HepG2 (cell line): ENCODE data around the gene LDLRAP1. TPM values are rescaled to one million over a fixed set of nuclear protein-coding genes. Genes with fewer than 3 reads are reported as not detected.

Experiments
- ATAC-seq: fragments of 200-7000 bp; cut with Tn5 transposase; 3 replicates; pipeline ENCODE4 v1.9.1; 2020; ENCODE audit warnings: mild to moderate bottlenecking, moderate library complexity
- BruUV-seq: library from RNA; stranded (reverse); fragments of 400-500 nt; replicated peaks from 2 replicates; lab custom pipeline; 2021; lab: Mats Ljungman, UMichigan
- CTCF ChIA-PET: fragments of 300-600 bp; formaldehyde crosslinking; extraction: SDS; loops from one replicate; lab custom pipeline; 2021; ENCODE audit warnings: low total read pairs, inconsistent platforms, low intra/inter-chr PET ratio; lab: Yijun Ruan, JAX
- POLR2A ChIA-PET: fragments of 350-600 bp; sonication (Branson Sonifier 250); formaldehyde crosslinking; loops from one replicate; lab custom pipeline; 2020; ENCODE audit warnings: antibody characterized with exemption, inconsistent platforms; lab: Yijun Ruan, JAX
- DNase-seq: peaks from one replicate; pipeline ENCODE4 v3.0.0-alpha.2; 2015; ENCODE audit warnings: low spot score
- FAIRE-seq: peaks from 3 replicates; lab custom pipeline; 2011; peaks lifted over from hg19 to GRCh38; lab: Jason Lieb, UNC
- H2AFZ ChIP-seq: one replicate; pipeline ENCODE4 v1.6.1; 2011; ENCODE audit warnings: low read length, inconsistent platforms
- H3K27ac ChIP-seq: fragments of 300-600 bp; 3 replicates; pipeline ENCODE4 v1.8.0; 2011; ENCODE audit warnings: mixed run types, mild to moderate bottlenecking, mixed read lengths, low read length, inconsistent platforms; ENCODE audit not compliant: insufficient read depth; ENCODE audit errors: extremely low read length
- H3K27me3 ChIP-seq, 2 experiments: fragments of 200-600 bp in 1 of 2; 2 replicates in 1 of 2; 3 replicates in 1 of 2; pipeline versions ENCODE4 v1.6.0 to v1.8.0; 2011; ENCODE audit warnings: low read length in 2 of 2, mild to moderate bottlenecking in 2 of 2, moderate library complexity in 2 of 2, inconsistent platforms in 1 of 2; ENCODE audit not compliant: insufficient read depth in 2 of 2, control insufficient read depth in 1 of 2
- H3K36me3 ChIP-seq, 2 experiments: fragments of 200-600 bp in 1 of 2; replicated peaks in 1 of 2; 2 replicates in 1 of 2; 3 replicates in 1 of 2; pipeline versions ENCODE4 v1.5.1 to v1.8.0; 2011; ENCODE audit warnings: low read length in 2 of 2, inconsistent platforms in 1 of 2; ENCODE audit not compliant: insufficient read depth in 2 of 2, control insufficient read depth in 1 of 2
- H3K4me1 ChIP-seq: 2 replicates; pipeline ENCODE4 v1.5.1; 2012; ENCODE audit warnings: low read length, inconsistent platforms; ENCODE audit not compliant: insufficient read depth
- H3K4me2 ChIP-seq: 2 replicates; pipeline ENCODE4 v1.6.0; 2011; ENCODE audit warnings: low read depth, low read length, inconsistent platforms
- H3K4me3 ChIP-seq, 3 experiments: fragments of 200-600 bp in 1 of 3; sonication (generic), shearing (Covaris generic) in 1 of 3; replicated peaks in 1 of 3; 2 replicates each; pipeline ENCODE4 v1.5.1; 2011 to 2016; ENCODE audit warnings: low read length in 3 of 3, inconsistent platforms in 2 of 3, low read depth in 2 of 3, mild to moderate bottlenecking in 2 of 3, control low read depth in 1 of 3, mixed read lengths in 1 of 3; ENCODE audit not compliant: insufficient read depth in 1 of 3
- H3K79me2 ChIP-seq: one replicate; pipeline ENCODE4 v1.6.1; 2011; ENCODE audit warnings: low read length, inconsistent platforms; ENCODE audit not compliant: insufficient read depth
- H3K9ac ChIP-seq: 2 replicates; pipeline ENCODE4 v1.6.0; 2011; ENCODE audit warnings: mild to moderate bottlenecking, low read depth, low read length, inconsistent platforms; ENCODE audit not compliant: insufficient read depth
- H3K9me3 ChIP-seq: 2 replicates; pipeline ENCODE4 v1.5.1; 2012; ENCODE audit warnings: mild to moderate bottlenecking, low read length
- H4K20me1 ChIP-seq: 2 replicates; pipeline ENCODE4 v1.6.0; 2011; ENCODE audit warnings: inconsistent platforms, mild to moderate bottlenecking, low read length, moderate library complexity; ENCODE audit not compliant: insufficient read depth
- ATAD3A ChIP-seq: sonication (generic); formaldehyde crosslinking; IDR thresholded peaks from 2 replicates; pipeline ENCODE4 v1.4.0; 2020; ENCODE audit warnings: missing genetic modification reagents
- BRD4 ChIP-seq: sonication (generic); formaldehyde crosslinking; IDR thresholded peaks from 2 replicates; pipeline ENCODE4 v1.4.0; 2020; ENCODE audit warnings: missing genetic modification reagents
- GABPA ChIP-seq, 2 experiments: IDR thresholded peaks; 2 replicates each; pipeline ENCODE4 v1.6.1; 2011 to 2016; ENCODE audit warnings: low read depth in 2 of 2, low read length in 1 of 2, missing biosample characterization in 1 of 2, missing genetic modification characterization in 1 of 2
- HOXA7 ChIP-seq: sonication (generic); formaldehyde crosslinking; IDR thresholded peaks from 2 replicates; pipeline ENCODE4 v1.8.1; 2022; ENCODE audit warnings: mild to moderate bottlenecking, missing genetic modification reagents, moderate library complexity
- NAIF1 ChIP-seq: sonication (generic); formaldehyde crosslinking; IDR thresholded peaks from 2 replicates; pipeline ENCODE4 v1.5.0; 2020; ENCODE audit warnings: mild to moderate bottlenecking, missing genetic modification reagents, borderline replicate concordance
- NR2F6 ChIP-seq, 2 experiments: IDR thresholded peaks; 2 replicates each; pipeline ENCODE4 v1.6.1; 2016; ENCODE audit warnings: antibody characterized with exemption in 1 of 2, mild to moderate bottlenecking in 1 of 2
- PAXIP1 ChIP-seq: sonication (generic); formaldehyde crosslinking; conservative IDR thresholded peaks from 2 replicates; pipeline ENCODE4 v1.4.0; 2020; ENCODE audit warnings: mild to moderate bottlenecking, missing genetic modification reagents, moderate library complexity
- SRSF4 ChIP-seq: fragments of 200-400 bp; formaldehyde crosslinking; IDR thresholded peaks from one replicate; pipeline ENCODE4 v1.6.1; 2018; ENCODE audit warnings: mild to moderate bottlenecking, low read depth, low read length, moderate library complexity; ENCODE audit not compliant: poor library complexity, severe bottlenecking
- THAP11 ChIP-seq: IDR thresholded peaks from 2 replicates; pipeline ENCODE4 v1.6.1; 2016; ENCODE audit warnings: missing biosample characterization, missing genetic modification reagents
- ZNF12 ChIP-seq: sonication (generic); formaldehyde crosslinking; IDR thresholded peaks from 2 replicates; pipeline ENCODE4 v1.5.0; 2020; ENCODE audit warnings: missing genetic modification reagents
- ZNF121 ChIP-seq: sonication (generic); formaldehyde crosslinking; IDR thresholded peaks from 2 replicates; pipeline ENCODE4 v1.5.0; 2020; ENCODE audit warnings: mild to moderate bottlenecking, missing genetic modification reagents
- ZNF772 ChIP-seq: sonication (generic); formaldehyde crosslinking; IDR thresholded peaks from 2 replicates; pipeline ENCODE4 v1.5.0; 2020; ENCODE audit warnings: mild to moderate bottlenecking, missing genetic modification reagents
- WGBS: methylation state at CpG from one replicate; pipeline ENCODE4 v1.1.6; 2017; ENCODE audit warnings: low lambda C conversion rate; 5-methylcytosine and 5-hydroxymethylcytosine counted together
- in situ Hi-C: cut with HindIII; loops from 2 replicates; pipeline ENCODE4 v1.10.0; 2017; ENCODE audit warnings: low pct_unique_long_range_greater_than_20kb; ENCODE audit not compliant: extremely low pct_ligation_motif_present
- intact Hi-C: fragments of 100-400 bp; cut with micrococcal nuclease; formaldehyde crosslinking; loops from one replicate; pipeline ENCODE4 v1.10.0; 2022; ENCODE audit not compliant: unreplicated experiment
- polyA plus RNA-seq, 8 experiments: library from polyadenylated mRNA; depleted of rRNA in 3 of 8; stranded (reverse) in 7 of 8; unstranded in 1 of 8; fragments of >200 nt; fragmentation: Illumina TruSeq in 4 of 8; extraction: Trizol in 4 of 8; gene quantifications; 2 replicates each; pipeline versions ENCODE4 v1.2.1 to v1.2.3, GENCODE V29; 2011 to 2016; ENCODE audit warnings: low read depth in 4 of 8, missing spikeins in 1 of 8, mixed read lengths in 1 of 8; ENCODE audit not compliant: insufficient read depth in 1 of 8
- total RNA-seq, 5 experiments: library from RNA; depleted of rRNA; stranded (reverse); fragments of >200 nt; fragmentation: Illumina TruSeq; extraction: Trizol; gene quantifications; 2 replicates each; pipeline ENCODE4 v1.2.3, GENCODE V29; 2016; ENCODE audit warnings: low read depth in 1 of 5
- TF ChIP-seq, protein P1 (sequence below): sonication (generic); formaldehyde crosslinking; IDR thresholded peaks from 2 replicates; pipeline ENCODE4 v1.4.0; 2020; ENCODE audit warnings: mild to moderate bottlenecking, missing genetic modification reagents
- TF ChIP-seq, protein P2 (sequence below): IDR thresholded peaks from 2 replicates; pipeline ENCODE4 v1.6.1; 2018; ENCODE audit warnings: missing genetic modification reagents
- TF ChIP-seq, protein P3 (sequence below): sonication (generic); formaldehyde crosslinking; IDR thresholded peaks from 2 replicates; pipeline ENCODE4 v1.4.0; 2020; ENCODE audit warnings: mild to moderate bottlenecking, low read depth, missing genetic modification reagents

Gene LDLRAP1
- total and polyA plus RNA-seq, 2 of the 13 experiments (the other 11 are each of a cell fraction or from before 2014, with no cell fraction given), result 7.2 to 12.1 TPM

- BruUV-seq, result no TSS peak
- TF ChIP-seq HOXA7 (CRISPR knock-in tag), result no peak
- TF ChIP-seq, protein P1, sequence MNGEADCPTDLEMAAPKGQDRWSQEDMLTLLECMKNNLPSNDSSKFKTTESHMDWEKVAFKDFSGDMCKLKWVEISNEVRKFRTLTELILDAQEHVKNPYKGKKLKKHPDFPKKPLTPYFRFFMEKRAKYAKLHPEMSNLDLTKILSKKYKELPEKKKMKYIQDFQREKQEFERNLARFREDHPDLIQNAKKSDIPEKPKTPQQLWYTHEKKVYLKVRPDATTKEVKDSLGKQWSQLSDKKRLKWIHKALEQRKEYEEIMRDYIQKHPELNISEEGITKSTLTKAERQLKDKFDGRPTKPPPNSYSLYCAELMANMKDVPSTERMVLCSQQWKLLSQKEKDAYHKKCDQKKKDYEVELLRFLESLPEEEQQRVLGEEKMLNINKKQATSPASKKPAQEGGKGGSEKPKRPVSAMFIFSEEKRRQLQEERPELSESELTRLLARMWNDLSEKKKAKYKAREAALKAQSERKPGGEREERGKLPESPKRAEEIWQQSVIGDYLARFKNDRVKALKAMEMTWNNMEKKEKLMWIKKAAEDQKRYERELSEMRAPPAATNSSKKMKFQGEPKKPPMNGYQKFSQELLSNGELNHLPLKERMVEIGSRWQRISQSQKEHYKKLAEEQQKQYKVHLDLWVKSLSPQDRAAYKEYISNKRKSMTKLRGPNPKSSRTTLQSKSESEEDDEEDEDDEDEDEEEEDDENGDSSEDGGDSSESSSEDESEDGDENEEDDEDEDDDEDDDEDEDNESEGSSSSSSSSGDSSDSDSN (CRISPR knock-in tag), result no peak
- TF ChIP-seq ZNF121, result no peak
- TF ChIP-seq THAP11 (CRISPR knock-in tag), result no peak
- TF ChIP-seq GABPA (IDR thresholded peaks at IDR 0.05; ENCODE audit: low read depth, low read length), result no peak
- no peak for TF ChIP-seq GABPA (CRISPR knock-in tag; IDR thresholded peaks at IDR 0.05; ENCODE audit: low read depth)
- TF ChIP-seq ZNF772, result no peak
- TF ChIP-seq ATAD3A (CRISPR knock-in tag), result no peak
- TF ChIP-seq ZNF12 (CRISPR knock-in tag), result no peak
- TF ChIP-seq NAIF1 (CRISPR knock-in tag), result no peak
- TF ChIP-seq, protein P2, sequence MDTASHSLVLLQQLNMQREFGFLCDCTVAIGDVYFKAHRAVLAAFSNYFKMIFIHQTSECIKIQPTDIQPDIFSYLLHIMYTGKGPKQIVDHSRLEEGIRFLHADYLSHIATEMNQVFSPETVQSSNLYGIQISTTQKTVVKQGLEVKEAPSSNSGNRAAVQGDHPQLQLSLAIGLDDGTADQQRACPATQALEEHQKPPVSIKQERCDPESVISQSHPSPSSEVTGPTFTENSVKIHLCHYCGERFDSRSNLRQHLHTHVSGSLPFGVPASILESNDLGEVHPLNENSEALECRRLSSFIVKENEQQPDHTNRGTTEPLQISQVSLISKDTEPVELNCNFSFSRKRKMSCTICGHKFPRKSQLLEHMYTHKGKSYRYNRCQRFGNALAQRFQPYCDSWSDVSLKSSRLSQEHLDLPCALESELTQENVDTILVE (CRISPR knock-in tag), result no peak
- TF ChIP-seq BRD4 (CRISPR knock-in tag), result no peak
- TF ChIP-seq, protein P3, sequence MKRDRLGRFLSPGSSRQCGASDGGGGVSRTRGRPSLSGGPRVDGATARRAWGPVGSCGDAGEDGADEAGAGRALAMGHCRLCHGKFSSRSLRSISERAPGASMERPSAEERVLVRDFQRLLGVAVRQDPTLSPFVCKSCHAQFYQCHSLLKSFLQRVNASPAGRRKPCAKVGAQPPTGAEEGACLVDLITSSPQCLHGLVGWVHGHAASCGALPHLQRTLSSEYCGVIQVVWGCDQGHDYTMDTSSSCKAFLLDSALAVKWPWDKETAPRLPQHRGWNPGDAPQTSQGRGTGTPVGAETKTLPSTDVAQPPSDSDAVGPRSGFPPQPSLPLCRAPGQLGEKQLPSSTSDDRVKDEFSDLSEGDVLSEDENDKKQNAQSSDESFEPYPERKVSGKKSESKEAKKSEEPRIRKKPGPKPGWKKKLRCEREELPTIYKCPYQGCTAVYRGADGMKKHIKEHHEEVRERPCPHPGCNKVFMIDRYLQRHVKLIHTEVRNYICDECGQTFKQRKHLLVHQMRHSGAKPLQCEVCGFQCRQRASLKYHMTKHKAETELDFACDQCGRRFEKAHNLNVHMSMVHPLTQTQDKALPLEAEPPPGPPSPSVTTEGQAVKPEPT (CRISPR knock-in tag), result no peak
- TF ChIP-seq SRSF4, result no peak
- no peak for TF ChIP-seq NR2F6 (IDR thresholded peaks at IDR 0.05)
- TF ChIP-seq NR2F6 (CRISPR knock-in tag; IDR thresholded peaks at IDR 0.05), result no peak
- no peak for TF ChIP-seq PAXIP1 (CRISPR knock-in tag)
Measured at GRCh38 chr1:25614501-25615171, 71.2 kb downstream of the LDLRAP1 start.

More at GRCh38 chr1:25614501-25615171, 71.2 kb downstream of the LDLRAP1 start:
- H3K36me3 ChIP-seq, result no peaks in the 10 kb centered on the region
- no peak overlapping the region for H2AFZ ChIP-seq
- ATAC-seq, result no peak
- DNase-seq, result no peak
- H3K27me3 ChIP-seq, result peaks cover 9 to 32% of the 10 kb centered on the region in 2 experiments
- no peak overlapping the region for H3K27ac ChIP-seq
- no peak overlapping the region for H3K9ac ChIP-seq
- intact Hi-C loops (loop anchor here (5.0 kb wide), 1 partner anchor 183 kb away; no protein-coding TSS in a partner anchor), in situ Hi-C loops (loop anchor here (25.0 kb wide), 1 partner anchor 198 kb away; the partner anchor contains the start of genes MTFR1L and SELENON)
- H3K9me3 ChIP-seq, result no peaks in the 10 kb centered on the region
- POLR2A ChIA-PET, result no interaction called here
- no peaks in the 10 kb centered on the region for H4K20me1 ChIP-seq
- no peak for FAIRE-seq
- H3K79me2 ChIP-seq, result no peaks in the 10 kb centered on the region
- H3K4me1 ChIP-seq, result peaks cover 23% of the 10 kb centered on the region
- H3K4me3 ChIP-seq, result no peak overlapping the region
- 30% methylated on average over 3 of the region's 4 CpGs for WGBS
- CTCF ChIA-PET, result no interaction called here
- H3K4me2 ChIP-seq, result no peak overlapping the region
